B cell (primary cell): Measurements from ENCODE around the gene KLRC1.
"Not testable (repeated sequence)": the region's sequence is repeated elsewhere in the genome, so short reads cannot be mapped to it uniquely, and the experiment has no call there.

ENCODE experiments used
- EZH2 ChIP-seq: IDR thresholded peaks from 2 replicates; pipeline ENCODE4 v1.6.1; 2012; ENCODE audit warnings: borderline replicate concordance, low read depth, mild to moderate bottlenecking, moderate library complexity, low read length; ENCODE audit not compliant: insufficient read depth, poor library complexity, severe bottlenecking
- TF ChIP-seq, protein P1 (sequence below): fragments of 200-600 bp; IDR thresholded peaks from one replicate; pipeline ENCODE4 v1.8.0; 2022; ENCODE audit warnings: antibody characterized with exemption, mild to moderate bottlenecking

DNA sequence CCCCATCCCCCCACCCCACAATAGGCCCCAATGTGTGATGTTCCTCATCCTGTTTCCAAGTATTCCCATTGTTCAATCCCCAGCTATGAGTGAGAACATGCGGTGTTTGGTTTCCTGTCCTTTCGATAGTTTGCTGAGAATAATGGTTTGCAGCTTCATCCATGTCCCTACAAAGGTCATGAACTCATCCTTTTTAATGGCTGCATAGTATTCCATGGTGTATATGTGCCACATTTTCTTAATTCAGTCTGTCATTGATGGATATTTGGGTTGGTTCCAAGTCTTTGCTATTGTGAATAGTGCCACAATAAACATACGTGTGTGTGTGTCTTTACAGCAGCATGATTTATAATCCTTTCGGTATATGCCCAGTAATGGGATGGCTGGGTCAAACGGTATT, 19.6 kb upstream of the KLRC1 start:
- TF ChIP-seq, protein P1, sequence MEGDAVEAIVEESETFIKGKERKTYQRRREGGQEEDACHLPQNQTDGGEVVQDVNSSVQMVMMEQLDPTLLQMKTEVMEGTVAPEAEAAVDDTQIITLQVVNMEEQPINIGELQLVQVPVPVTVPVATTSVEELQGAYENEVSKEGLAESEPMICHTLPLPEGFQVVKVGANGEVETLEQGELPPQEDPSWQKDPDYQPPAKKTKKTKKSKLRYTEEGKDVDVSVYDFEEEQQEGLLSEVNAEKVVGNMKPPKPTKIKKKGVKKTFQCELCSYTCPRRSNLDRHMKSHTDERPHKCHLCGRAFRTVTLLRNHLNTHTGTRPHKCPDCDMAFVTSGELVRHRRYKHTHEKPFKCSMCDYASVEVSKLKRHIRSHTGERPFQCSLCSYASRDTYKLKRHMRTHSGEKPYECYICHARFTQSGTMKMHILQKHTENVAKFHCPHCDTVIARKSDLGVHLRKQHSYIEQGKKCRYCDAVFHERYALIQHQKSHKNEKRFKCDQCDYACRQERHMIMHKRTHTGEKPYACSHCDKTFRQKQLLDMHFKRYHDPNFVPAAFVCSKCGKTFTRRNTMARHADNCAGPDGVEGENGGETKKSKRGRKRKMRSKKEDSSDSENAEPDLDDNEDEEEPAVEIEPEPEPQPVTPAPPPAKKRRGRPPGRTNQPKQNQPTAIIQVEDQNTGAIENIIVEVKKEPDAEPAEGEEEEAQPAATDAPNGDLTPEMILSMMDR = not testable (repeated sequence)
- not testable (repeated sequence) for TF ChIP-seq EZH2
